ENCODE results near the gene RPP25L.

DNA sequence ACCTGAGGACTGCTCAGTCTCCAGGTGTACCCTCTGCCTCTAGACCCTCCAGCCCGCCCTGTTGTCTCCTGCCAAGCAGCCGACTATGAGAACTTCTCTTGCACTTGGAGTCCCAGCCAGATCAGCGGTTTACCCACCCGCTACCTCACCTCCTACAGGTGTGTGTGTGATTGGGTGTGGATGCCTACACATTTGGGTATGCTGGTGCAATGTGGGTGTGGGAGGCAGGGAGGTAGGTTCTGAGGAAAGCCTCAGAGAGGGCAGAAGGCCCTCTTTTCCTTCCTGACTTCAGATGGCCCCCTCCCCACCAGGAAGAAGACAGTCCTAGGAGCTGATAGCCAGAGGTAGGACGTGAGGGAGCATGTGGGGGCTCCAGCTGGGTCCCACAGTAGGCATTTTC is 45.1 kb upstream of the RPP25L start:
- no peak for TF ChIP-seq POLR2A (IDR thresholded peaks at IDR 0.05)
- TF ChIP-seq, protein P1, sequence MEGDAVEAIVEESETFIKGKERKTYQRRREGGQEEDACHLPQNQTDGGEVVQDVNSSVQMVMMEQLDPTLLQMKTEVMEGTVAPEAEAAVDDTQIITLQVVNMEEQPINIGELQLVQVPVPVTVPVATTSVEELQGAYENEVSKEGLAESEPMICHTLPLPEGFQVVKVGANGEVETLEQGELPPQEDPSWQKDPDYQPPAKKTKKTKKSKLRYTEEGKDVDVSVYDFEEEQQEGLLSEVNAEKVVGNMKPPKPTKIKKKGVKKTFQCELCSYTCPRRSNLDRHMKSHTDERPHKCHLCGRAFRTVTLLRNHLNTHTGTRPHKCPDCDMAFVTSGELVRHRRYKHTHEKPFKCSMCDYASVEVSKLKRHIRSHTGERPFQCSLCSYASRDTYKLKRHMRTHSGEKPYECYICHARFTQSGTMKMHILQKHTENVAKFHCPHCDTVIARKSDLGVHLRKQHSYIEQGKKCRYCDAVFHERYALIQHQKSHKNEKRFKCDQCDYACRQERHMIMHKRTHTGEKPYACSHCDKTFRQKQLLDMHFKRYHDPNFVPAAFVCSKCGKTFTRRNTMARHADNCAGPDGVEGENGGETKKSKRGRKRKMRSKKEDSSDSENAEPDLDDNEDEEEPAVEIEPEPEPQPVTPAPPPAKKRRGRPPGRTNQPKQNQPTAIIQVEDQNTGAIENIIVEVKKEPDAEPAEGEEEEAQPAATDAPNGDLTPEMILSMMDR (IDR thresholded peaks at IDR 0.05) = no peak

Measured in upper lobe of left lung (tissue), 4 donors.